GM12878 (cell line): Measurements from ENCODE around the gene TIPARP. TPM values are rescaled to one million over a fixed set of nuclear protein-coding genes. Genes with fewer than 3 reads are reported as not detected.

Source experiments
- ATAC-seq: fragments of 200-7000 bp; cut with Tn5 transposase; 3 replicates; pipeline ENCODE4 v1.9.1; 2020; ENCODE audit warnings: mild to moderate bottlenecking, moderate library complexity
- BruUV-seq: library from RNA; stranded (reverse); fragments of 400-500 nt; replicated peaks from 2 replicates; lab custom pipeline; 2021; lab: Mats Ljungman, UMichigan
- CTCF ChIA-PET: fragments of 300-600 bp; sonication (Branson Sonifier 250); formaldehyde crosslinking; extraction: SDS; loops from one replicate; lab custom pipeline; 2021; ENCODE audit warnings: inconsistent platforms; lab: Yijun Ruan, JAX
- POLR2A ChIA-PET: fragments of 350-600 bp; formaldehyde crosslinking; extraction: SDS; loops from one replicate; lab custom pipeline; 2021; ENCODE audit warnings: inconsistent platforms; lab: Charles Lee
- RAD21 ChIA-PET: fragments of 300-600 bp; sonication (Branson Sonifier 250); formaldehyde crosslinking; loops from one replicate; lab custom pipeline; 2023; ENCODE audit warnings: antibody characterized with exemption; ENCODE audit not compliant: unreplicated experiment; lab: Charles Lee
- SMC1A ChIA-PET: fragments of 300-600 bp; sonication (Branson Sonifier 250); formaldehyde crosslinking; loops from one replicate; lab custom pipeline; 2023; ENCODE audit not compliant: unreplicated experiment, uncharacterized antibody; lab: Charles Lee
- DNase-seq: peaks from one replicate; pipeline ENCODE4 v3.0.0-alpha.2; 2011; ENCODE audit warnings: low read depth, low spot score
- FAIRE-seq: peaks from 3 replicates; lab custom pipeline; 2011; peaks lifted over from hg19 to GRCh38; lab: Jason Lieb, UNC
- H2AFZ ChIP-seq: 2 replicates; pipeline ENCODE4 v1.6.0; 2011; ENCODE audit warnings: low read depth, low read length, control low read depth; ENCODE audit not compliant: control insufficient read depth
- H3K27ac ChIP-seq: 2 replicates; pipeline ENCODE4 v1.5.1; 2011; ENCODE audit warnings: control low read depth; ENCODE audit not compliant: control insufficient read depth, insufficient read depth
- H3K27me3 ChIP-seq, 2 experiments: replicated peaks in 1 of 2; 2 replicates each; pipeline versions ENCODE4 v1.6.0 to v1.6.1; 2011; ENCODE audit warnings: low read length in 1 of 2; ENCODE audit not compliant: control insufficient read depth in 2 of 2, insufficient read depth in 2 of 2
- H3K36me3 ChIP-seq, 2 experiments: 2 replicates each; pipeline ENCODE4 v1.5.1; 2011; ENCODE audit warnings: low read length in 1 of 2; ENCODE audit not compliant: control insufficient read depth in 2 of 2, insufficient read depth in 2 of 2
- H3K4me1 ChIP-seq: 2 replicates; pipeline ENCODE4 v1.6.1; 2011; ENCODE audit warnings: mild to moderate bottlenecking, low read length, moderate library complexity, mixed read lengths; ENCODE audit not compliant: control insufficient read depth, insufficient read depth
- H3K4me2 ChIP-seq: 2 replicates; pipeline ENCODE4 v1.6.0; 2011; ENCODE audit warnings: control low read depth; ENCODE audit not compliant: control insufficient read depth, insufficient read depth
- H3K4me3 ChIP-seq: fragments of 200-600 bp; sonication (generic); 2 replicates; pipeline ENCODE4 v1.5.1; 2016
- H3K79me2 ChIP-seq: 2 replicates; pipeline ENCODE4 v1.6.0; 2011; ENCODE audit warnings: low read length; ENCODE audit not compliant: control insufficient read depth, insufficient read depth
- H3K9ac ChIP-seq: 2 replicates; pipeline ENCODE4 v1.8.0; 2011; ENCODE audit warnings: low read length, control low read depth, mixed read lengths; ENCODE audit not compliant: control insufficient read depth, insufficient read depth
- H3K9me3 ChIP-seq: replicated peaks from 3 replicates; pipeline ENCODE4 v1.5.1; 2011; ENCODE audit warnings: mild to moderate bottlenecking, low read length; ENCODE audit not compliant: control insufficient read depth, insufficient read depth
- H4K20me1 ChIP-seq: 2 replicates; pipeline ENCODE4 v1.6.0; 2011; ENCODE audit not compliant: control insufficient read depth, insufficient read depth
- DPF2 ChIP-seq: fragments of 450-650 bp; IDR thresholded peaks from 2 replicates; pipeline ENCODE4 v1.6.1; 2017; ENCODE audit warnings: mild to moderate bottlenecking
- ETV6 ChIP-seq, 2 experiments: fragments of 450-650 bp in 1 of 2; IDR thresholded peaks in 1 of 2; conservative IDR thresholded peaks in 1 of 2; 2 replicates each; pipeline ENCODE4 v1.6.1; 2014; ENCODE audit warnings: antibody characterized with exemption in 1 of 2, borderline replicate concordance in 1 of 2, low read depth in 1 of 2, mild to moderate bottlenecking in 1 of 2, moderate library complexity in 1 of 2
- FOXK2 ChIP-seq: fragments of 450-650 bp; IDR thresholded peaks from 2 replicates; pipeline ENCODE4 v1.6.1; 2017; ENCODE audit warnings: mild to moderate bottlenecking, moderate library complexity
- HDGF ChIP-seq: fragments of 450-650 bp; IDR thresholded peaks from 2 replicates; pipeline ENCODE4 v1.6.1; 2016; ENCODE audit warnings: antibody characterized with exemption
- IKZF2 ChIP-seq, 2 experiments: fragments of 450-650 bp; IDR thresholded peaks; 2 replicates each; pipeline ENCODE4 v1.6.1; 2017; ENCODE audit warnings: mild to moderate bottlenecking in 2 of 2, moderate library complexity in 2 of 2
- NR2F1 ChIP-seq: fragments of 450-650 bp; conservative IDR thresholded peaks from 2 replicates; pipeline ENCODE4 v1.6.1; 2017; ENCODE audit warnings: mild to moderate bottlenecking
- PML ChIP-seq: IDR thresholded peaks from 2 replicates; pipeline ENCODE4 v1.6.1; 2012; ENCODE audit warnings: low read length, inconsistent platforms
- POLR2AphosphoS2 ChIP-seq: IDR thresholded peaks from 2 replicates; pipeline ENCODE4 v1.6.1; 2011; ENCODE audit warnings: low read depth, mild to moderate bottlenecking, low read length, improper control_type of control experiment, moderate library complexity
- TARDBP ChIP-seq: IDR thresholded peaks from 2 replicates; pipeline ENCODE4 v1.6.1; 2016; ENCODE audit warnings: borderline replicate concordance
- TCF7 ChIP-seq: IDR thresholded peaks from 2 replicates; pipeline ENCODE4 v1.6.1; 2014; ENCODE audit warnings: antibody characterized with exemption, borderline replicate concordance
- ZBED1 ChIP-seq: IDR thresholded peaks from 2 replicates; pipeline ENCODE4 v1.6.1; 2016; ENCODE audit warnings: borderline replicate concordance
- ZBTB11 ChIP-seq: fragments of 450-650 bp; formaldehyde crosslinking; IDR thresholded peaks from 2 replicates; pipeline ENCODE4 v1.5.0; 2022; ENCODE audit warnings: mild to moderate bottlenecking, missing genetic modification characterization
- ZBTB4 ChIP-seq: fragments of 450-650 bp; formaldehyde crosslinking; IDR thresholded peaks from 2 replicates; pipeline ENCODE4 v1.4.0; 2022; ENCODE audit warnings: mild to moderate bottlenecking, moderate library complexity
- WGBS: methylation state at CpG from one replicate; pipeline ENCODE4 v1.1.6; 2016; ENCODE audit warnings: low lambda C conversion rate; ENCODE audit not compliant: insufficient replicate concordance, insufficient coverage; ENCODE audit errors: missing lambda C conversion rate; 5-methylcytosine and 5-hydroxymethylcytosine counted together
- in situ Hi-C: fragments of 300-500 bp; cut with MboI; formaldehyde crosslinking; loops from 9 replicates; pipeline ENCODE4 v1.14.3; 2018; ENCODE audit warnings: mixed read lengths
- intact Hi-C: fragments of 100-400 bp; cut with micrococcal nuclease; formaldehyde crosslinking; loops from one replicate; pipeline ENCODE4 v1.14.2; 2022; ENCODE audit not compliant: unreplicated experiment
- polyA plus RNA-seq, 11 experiments: library from polyadenylated mRNA; depleted of rRNA in 4 of 11; unstranded in 6 of 11; stranded (reverse) in 5 of 11; fragments of >200 nt; fragmentation: Nextera tagmentation in 4 of 11; fragmentation: Illumina TruSeq in 1 of 11; extraction: Ambion mirVana in 4 of 11; extraction: Trizol in 1 of 11; gene quantifications; 1 replicate in 1 of 11; 2 replicates in 10 of 11; pipeline versions ENCODE4 v1.2.1 to v1.2.3, GENCODE V29; 2011 to 2016; ENCODE audit warnings: inconsistent platforms in 2 of 11, missing spikeins in 2 of 11, low read depth in 1 of 11
- total RNA-seq, 4 experiments: library from RNA; depleted of rRNA in 3 of 4; stranded (reverse); fragments of >200 nt in 3 of 4; fragmentation: Illumina TruSeq in 1 of 4; extraction: Trizol in 1 of 4; gene quantifications; 2 replicates each; pipeline versions ENCODE4 v1.2.1 to v1.2.3, GENCODE V29; 2013 to 2021
- TF ChIP-seq, protein P1 (sequence below): IDR thresholded peaks from 2 replicates; pipeline ENCODE4 v1.6.1; 2011; ENCODE audit warnings: low read depth, mild to moderate bottlenecking, low read length, moderate library complexity, borderline replicate concordance; ENCODE audit errors: extremely low read depth
- TF ChIP-seq, protein P2 (sequence below): fragments of 450-650 bp; IDR thresholded peaks from 2 replicates; pipeline ENCODE4 v1.6.1; 2018; ENCODE audit warnings: mild to moderate bottlenecking, low read depth, moderate library complexity; ENCODE audit not compliant: partially characterized antibody

Gene TIPARP
- total and polyA plus RNA-seq, 10 of the 15 experiments (the other 5 are each of a cell fraction or from before 2014, with no cell fraction given): 3.2 to 21.5 (median 12.0) TPM

DNA sequence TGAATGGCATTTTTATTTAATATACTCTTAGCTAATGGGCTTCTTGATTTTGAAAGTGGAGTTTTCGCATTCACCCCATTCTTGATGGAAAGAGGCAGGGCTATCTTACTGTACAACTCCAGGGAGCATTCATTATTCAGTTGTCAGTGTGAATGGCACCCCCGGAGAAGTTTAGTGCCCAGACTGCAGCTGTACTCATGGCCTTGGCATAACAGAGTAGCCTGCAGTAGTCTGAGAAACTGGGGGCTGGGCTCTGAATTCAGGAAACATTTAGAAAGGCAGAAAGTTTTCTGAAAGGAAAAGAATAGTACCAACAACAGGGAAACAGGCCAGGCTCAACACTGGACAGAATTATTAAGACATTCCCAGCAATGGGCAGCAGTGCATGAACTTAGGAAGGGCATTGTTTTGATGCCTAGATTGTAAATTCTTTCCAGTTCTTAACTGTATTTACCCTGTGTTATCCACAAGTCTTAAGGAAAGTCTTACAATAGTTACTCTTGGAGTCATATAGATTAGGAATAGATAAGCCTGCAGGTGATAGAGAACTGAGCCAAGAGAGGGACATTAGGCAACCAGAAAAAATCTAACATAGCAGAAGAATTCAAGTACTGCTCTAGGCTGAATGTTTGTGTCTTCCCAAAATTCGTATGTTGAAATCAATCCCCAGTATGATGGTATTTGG, 44.4 kb downstream of the TIPARP start:
- intact Hi-C loops: no loop called here
- in situ Hi-C loops: no loop called here
- ATAC-seq: no peak
- H3K4me1 ChIP-seq: no peaks in the 10 kb centered on the region
- no TSS peak for BruUV-seq
- no peaks in the 10 kb centered on the region for H3K79me2 ChIP-seq
- no peak overlapping the region for H2AFZ ChIP-seq
- H3K27ac ChIP-seq: no peak overlapping the region
- SMC1A ChIA-PET: no interaction called here
- H3K36me3 ChIP-seq: 0 out of 4 replicates have a peak, but pooled peaks cover 0 to 3% of the 10 kb centered on the region in 2 experiments
- POLR2A ChIA-PET: no interaction called here
- H4K20me1 ChIP-seq: no peaks in the 10 kb centered on the region
- RAD21 ChIA-PET: no interaction called here
- no peak for FAIRE-seq
- CTCF ChIA-PET: interaction anchor here (0.8 to 1.0 kb wide), 3 partner anchors 16 to 419 kb away, joined by 3 read pairs; no protein-coding TSS in a partner anchor
- no peaks in the 10 kb centered on the region for H3K9me3 ChIP-seq
- H3K27me3 ChIP-seq: no peaks in the 10 kb centered on the region
- no peak overlapping the region for H3K4me3 ChIP-seq
- H3K4me2 ChIP-seq: no peak overlapping the region
- WGBS: 94% methylated on average over 3 of the region's 3 CpGs
- DNase-seq: no peak
- H3K9ac ChIP-seq: no peak overlapping the region
- TF ChIP-seq ETV6 (conservative IDR thresholded peaks at IDR 0.05 in 1 of 2, IDR thresholded peaks at IDR 0.05 in 1 of 2; ENCODE audit: borderline replicate concordance in 1 of 2, low read depth in 1 of 2): no peak
- TF ChIP-seq POLR2AphosphoS2: no peak
- TF ChIP-seq IKZF2 (IDR thresholded peaks at IDR 0.05): no peak
- TF ChIP-seq HDGF: no peak
- TF ChIP-seq PML: no peak
- TF ChIP-seq, protein P1, sequence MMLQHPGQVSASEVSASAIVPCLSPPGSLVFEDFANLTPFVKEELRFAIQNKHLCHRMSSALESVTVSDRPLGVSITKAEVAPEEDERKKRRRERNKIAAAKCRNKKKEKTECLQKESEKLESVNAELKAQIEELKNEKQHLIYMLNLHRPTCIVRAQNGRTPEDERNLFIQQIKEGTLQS: no peak
- TF ChIP-seq ZBTB4: no peak
- TF ChIP-seq TCF7: no peak
- no peak for TF ChIP-seq DPF2
- TF ChIP-seq FOXK2: no peak
- TF ChIP-seq ZBED1: no peak
- no peak for TF ChIP-seq ZBTB11 (CRISPR knock-in tag)
- no peak for TF ChIP-seq TARDBP
- TF ChIP-seq, protein P2, sequence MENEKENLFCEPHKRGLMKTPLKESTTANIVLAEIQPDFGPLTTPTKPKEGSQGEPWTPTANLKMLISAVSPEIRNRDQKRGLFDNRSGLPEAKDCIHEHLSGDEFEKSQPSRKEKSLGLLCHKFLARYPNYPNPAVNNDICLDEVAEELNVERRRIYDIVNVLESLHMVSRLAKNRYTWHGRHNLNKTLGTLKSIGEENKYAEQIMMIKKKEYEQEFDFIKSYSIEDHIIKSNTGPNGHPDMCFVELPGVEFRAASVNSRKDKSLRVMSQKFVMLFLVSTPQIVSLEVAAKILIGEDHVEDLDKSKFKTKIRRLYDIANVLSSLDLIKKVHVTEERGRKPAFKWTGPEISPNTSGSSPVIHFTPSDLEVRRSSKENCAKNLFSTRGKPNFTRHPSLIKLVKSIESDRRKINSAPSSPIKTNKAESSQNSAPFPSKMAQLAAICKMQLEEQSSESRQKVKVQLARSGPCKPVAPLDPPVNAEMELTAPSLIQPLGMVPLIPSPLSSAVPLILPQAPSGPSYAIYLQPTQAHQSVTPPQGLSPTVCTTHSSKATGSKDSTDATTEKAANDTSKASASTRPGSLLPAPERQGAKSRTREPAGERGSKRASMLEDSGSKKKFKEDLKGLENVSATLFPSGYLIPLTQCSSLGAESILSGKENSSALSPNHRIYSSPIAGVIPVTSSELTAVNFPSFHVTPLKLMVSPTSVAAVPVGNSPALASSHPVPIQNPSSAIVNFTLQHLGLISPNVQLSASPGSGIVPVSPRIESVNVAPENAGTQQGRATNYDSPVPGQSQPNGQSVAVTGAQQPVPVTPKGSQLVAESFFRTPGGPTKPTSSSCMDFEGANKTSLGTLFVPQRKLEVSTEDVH: no peak
- no peak for TF ChIP-seq NR2F1
